22Rv1 (cell line): Measurements from ENCODE around the gene OR51F2.

Source experiments
- CTCF ChIP-seq: fragments of 450-650 bp; IDR thresholded peaks from 2 replicates; pipeline ENCODE4 v1.5.1; 2017; ENCODE audit warnings: mild to moderate bottlenecking
- ZFX ChIP-seq: fragments of 450-650 bp; IDR thresholded peaks from 2 replicates; pipeline ENCODE4 v1.6.1; 2017; ENCODE audit warnings: antibody characterized with exemption, borderline replicate concordance

- TF ChIP-seq CTCF = no peak
- no peak for TF ChIP-seq ZFX
These were observed 12.6 kb upstream of the OR51F2 start for GRCh38 chr11:4808476-4808875.
